HG02763 (cell line): ENCODE results near the gene MLEC.
"Not testable (repeated sequence)": the region's sequence is repeated elsewhere in the genome, so short reads cannot be mapped to it uniquely, and the experiment has no call there.

Experiments used
- ATAC-seq: cut with Tn5 transposase; IDR thresholded peaks from one replicate; pipeline ENCODE4 v1.9.1; 2021; ENCODE audit warnings: mild to moderate bottlenecking, moderate library complexity; ENCODE audit not compliant: unreplicated experiment

Gene MLEC

GRCh38 chr12:120661432-120661831 is 25.5 kb upstream of the MLEC start:
- ATAC-seq: no peak

GRCh38 chr12:120662879-120663278 is 24.1 kb upstream of the MLEC start:
- peak; percentile 63 for ATAC-seq

- no peak for ATAC-seq
These were observed 23.2 kb upstream of the MLEC start for GRCh38 chr12:120663741-120664140.

- ATAC-seq: no peak
These were observed 20.2 kb upstream of the MLEC start for GRCh38 chr12:120666571-120667390.

GRCh38 chr12:120668091-120668867 is 18.7 kb upstream of the MLEC start:
- no peak for ATAC-seq

GRCh38 chr12:120668868-120669840 is 17.8 kb upstream of the MLEC start:
- ATAC-seq: peak; percentile 40

- ATAC-seq: not testable (repeated sequence)
These were observed 16.7 kb upstream of the MLEC start for GRCh38 chr12:120670237-120670636.

- ATAC-seq: no peak
These were observed 16.3 kb upstream of the MLEC start for GRCh38 chr12:120670667-120671066.

- ATAC-seq: no peak
These were observed 12.8 kb upstream of the MLEC start for GRCh38 chr12:120674097-120674636.

- ATAC-seq: no peak
These were observed 9.0 kb upstream of the MLEC start for GRCh38 chr12:120677765-120678473.

GRCh38 chr12:120678572-120678971 is 8.4 kb upstream of the MLEC start:
- no peak for ATAC-seq

GRCh38 chr12:120680165-120680738 is 6.7 kb upstream of the MLEC start:
- ATAC-seq: no peak

GRCh38 chr12:120684523-120684932 is 2.4 kb upstream of the MLEC start:
- ATAC-seq: no peak

GRCh38 chr12:120685522-120685921 is 1.4 kb upstream of the MLEC start:
- ATAC-seq: no peak

GRCh38 chr12:120686151-120686689 is 729 bp upstream of the MLEC start:
- peak; percentile 69 for ATAC-seq

GRCh38 chr12:120687578-120688289 is 785 bp downstream of the MLEC start:
- ATAC-seq: no peak

- ATAC-seq: no peak
These were observed 1.6 kb downstream of the MLEC start for GRCh38 chr12:120688527-120689071.

GRCh38 chr12:120689397-120690082 is 2.6 kb downstream of the MLEC start:
- ATAC-seq: no peak
